ENCODE results near the gene FAM185A.
"Not testable (repeated sequence)": the region's sequence is repeated elsewhere in the genome, so short reads cannot be mapped to it uniquely, and the experiment has no call there.

The FAM185A gene

DNA sequence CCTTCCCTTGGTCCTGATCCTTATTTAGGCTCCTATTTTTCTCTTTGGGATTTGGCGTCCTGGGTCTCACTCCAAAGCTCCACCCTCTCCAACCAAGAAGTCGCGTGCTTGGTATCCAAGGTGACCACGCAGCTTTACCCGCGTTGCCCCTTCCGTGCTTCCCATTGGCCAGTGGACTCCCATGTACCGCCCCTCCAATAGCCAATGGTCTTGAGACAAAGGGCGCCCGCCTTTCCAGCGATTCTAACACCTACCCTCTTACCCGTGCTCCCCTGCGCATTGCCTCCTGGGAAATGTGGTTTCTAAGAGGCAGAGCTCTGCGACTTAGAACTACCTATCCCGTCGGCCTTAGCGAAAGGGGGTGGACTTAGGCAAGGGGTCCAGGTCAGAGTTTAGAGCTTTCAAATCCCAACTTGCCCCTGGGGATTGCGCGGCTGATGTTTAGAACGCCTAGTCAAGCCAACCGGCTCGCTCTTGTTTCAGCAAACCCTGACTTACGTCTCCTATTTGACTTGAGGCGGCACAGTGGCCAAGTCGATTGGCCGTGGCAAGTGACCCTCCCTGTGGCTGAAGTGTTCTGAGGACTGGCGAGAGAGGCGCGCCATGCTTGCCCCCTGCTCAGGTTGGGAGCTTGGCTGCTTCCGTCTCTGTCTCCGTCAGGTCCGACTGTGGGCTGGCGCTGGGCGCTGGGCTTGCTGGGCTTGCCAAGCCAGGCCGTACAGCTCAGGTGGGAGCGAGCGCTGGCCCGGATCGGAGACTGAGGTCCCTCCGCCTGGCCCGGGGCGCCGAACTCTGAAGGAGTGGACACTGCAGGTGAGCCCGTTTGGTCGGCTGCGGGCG lies at the start of gene FAM185A:
FAM185A (plus strand) TSS at position 395 of the 840 bp plus-strand sequence; CDS start at position 604, 209 bp downstream.
- peak; percentile 99 for DNase-seq (ENCODE audit: low read depth, low spot score)

DNA sequence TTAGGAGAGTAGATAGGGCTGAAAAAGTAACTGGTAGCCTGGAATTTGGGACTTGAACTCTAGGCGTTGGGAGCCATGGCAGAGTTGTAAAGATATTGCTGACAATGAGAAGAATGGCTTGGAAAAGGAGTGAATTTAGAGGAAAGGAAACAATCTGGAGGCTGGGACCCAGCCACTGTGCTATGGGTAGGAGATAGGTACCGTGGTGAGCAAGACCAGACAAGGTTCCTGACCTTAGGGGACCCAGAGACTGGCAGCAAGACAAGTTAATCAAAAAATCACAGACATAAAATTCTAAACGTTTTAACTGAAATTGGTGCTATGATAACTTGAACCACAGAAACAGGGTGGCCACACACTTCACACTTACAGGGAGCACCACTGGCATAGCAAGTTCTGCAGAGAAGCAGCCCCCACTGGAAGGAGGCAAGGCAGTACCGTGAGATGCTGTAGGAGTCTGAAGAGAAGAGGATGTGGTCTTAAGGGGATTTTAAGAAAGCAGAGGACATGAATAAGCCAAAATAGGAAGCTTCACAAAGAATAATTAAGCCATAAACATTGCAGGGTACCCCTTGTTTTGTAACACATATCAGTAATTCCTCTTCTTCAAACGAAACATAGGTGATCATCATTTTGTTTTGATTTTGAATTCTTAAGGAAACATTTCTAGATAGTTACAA lies 35.6 kb upstream of the FAM185A start:
- DNase-seq (ENCODE audit: low read depth, low spot score), result peak; percentile 7

DNA sequence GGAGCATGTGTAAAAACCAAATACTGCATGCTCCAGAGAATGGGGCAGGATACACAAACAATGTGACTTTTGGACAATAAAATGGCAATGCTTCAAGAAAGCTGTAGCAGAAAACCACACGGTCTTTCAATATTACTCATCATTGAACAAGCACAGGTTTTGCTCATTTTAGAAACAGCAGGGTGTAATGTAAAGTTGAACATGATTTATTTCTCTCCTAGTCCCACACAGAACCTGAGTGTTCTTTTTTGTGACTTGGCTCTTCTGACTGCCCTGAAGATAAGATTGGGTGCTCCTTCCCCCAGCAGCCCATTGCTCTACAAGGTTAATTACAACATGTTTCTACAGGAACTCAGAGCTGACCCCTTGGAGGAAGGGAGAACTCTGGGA lies 35.1 kb upstream of the FAM185A start:
- not testable (repeated sequence) for DNase-seq (ENCODE audit: low read depth, low spot score)

DNA sequence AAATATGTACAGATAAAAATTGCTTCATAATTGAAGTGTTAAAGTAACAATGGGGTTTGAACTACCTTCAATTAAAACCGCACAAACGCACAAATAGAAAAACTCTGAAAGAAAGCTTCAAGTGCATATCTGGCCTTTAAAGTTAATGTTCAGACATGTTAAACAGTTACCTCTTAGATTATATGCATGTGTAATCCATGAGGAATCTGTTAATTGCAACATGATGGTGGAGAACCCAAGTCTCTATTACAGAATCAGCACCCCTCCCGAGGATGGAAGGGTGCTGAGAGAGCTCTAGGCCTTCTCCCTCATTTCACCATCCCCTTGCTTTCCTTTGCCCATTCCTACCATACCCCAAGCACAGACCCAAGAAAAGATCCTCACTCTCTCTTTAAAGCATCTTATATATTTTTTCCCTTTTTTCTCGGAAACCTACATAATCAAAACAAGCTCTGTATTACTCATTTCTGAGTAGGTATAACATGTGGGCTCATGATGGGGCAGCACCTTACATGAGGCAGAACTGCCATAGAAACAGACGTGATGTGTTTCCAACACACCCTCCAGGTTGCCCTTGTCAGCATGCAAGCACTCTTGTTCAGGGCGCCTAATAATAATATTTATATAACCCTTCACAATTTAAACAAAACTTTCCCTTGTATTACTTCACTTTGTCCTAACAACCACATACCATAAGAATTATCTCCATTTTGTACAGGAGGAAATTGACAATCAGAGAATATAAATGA lies 33.9 kb upstream of the FAM185A start:
- DNase-seq (ENCODE audit: low read depth, low spot score), result not testable (repeated sequence)

DNA sequence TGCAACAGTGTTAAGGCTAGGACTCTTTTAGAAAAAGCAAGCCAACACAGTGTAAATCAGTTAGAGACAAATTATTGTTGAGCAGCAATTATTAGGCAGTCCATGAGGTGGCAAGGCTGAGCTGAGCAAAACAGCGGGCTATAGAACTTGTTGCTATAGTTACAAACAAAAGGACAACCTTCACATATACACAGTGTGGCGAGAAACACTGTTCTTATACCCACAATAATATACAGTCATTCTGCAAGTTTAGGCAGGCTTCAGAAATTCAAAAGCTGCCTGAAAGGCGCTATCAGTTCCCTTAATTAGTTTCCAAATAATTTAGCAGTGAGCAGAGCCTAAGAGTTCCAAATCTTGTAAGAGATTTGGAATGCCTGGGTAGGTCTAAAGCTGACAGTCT lies 33.1 kb upstream of the FAM185A start:
- DNase-seq (ENCODE audit: low read depth, low spot score), result peak; percentile 5

DNA sequence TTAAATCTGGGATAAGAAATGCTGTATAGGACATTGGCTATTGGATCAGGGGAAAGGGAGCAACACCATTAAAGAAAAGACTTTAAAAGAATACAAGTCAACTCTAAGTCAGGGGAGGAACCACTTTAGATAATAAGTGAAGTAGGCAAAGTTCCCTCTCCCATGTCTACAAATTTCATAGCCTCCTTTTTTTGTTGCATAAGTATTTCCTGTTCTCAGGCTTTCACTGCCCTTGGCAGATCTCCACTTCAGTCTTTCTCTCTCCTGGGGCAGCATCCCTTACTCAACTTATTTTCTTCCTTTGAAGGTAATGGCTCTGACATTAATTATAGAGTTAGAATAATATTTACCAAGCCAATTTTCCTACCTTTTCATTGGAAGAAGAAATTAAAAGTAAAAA lies 30.3 kb upstream of the FAM185A start:
- DNase-seq (ENCODE audit: low read depth, low spot score), result not testable (repeated sequence)

DNA sequence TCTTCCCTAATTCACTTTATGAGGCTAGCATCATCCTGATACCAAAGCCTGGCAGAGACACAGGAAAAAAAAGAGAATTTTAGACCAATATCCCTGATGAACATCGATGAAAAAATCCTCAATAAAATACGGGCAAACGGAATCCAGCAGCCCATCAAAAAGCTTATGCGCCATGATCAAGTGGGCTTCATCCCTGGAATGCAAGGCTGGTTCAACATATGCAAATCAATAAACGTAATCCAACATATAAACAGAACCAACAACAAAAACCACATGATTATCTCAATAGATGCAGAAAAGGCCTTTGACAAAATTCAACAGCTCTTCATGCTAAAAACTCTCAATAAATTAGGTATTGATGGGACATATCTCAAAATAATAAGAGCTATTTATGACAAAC lies 22.6 kb upstream of the FAM185A start:
- DNase-seq (ENCODE audit: low read depth, low spot score), result not testable (repeated sequence)

DNA sequence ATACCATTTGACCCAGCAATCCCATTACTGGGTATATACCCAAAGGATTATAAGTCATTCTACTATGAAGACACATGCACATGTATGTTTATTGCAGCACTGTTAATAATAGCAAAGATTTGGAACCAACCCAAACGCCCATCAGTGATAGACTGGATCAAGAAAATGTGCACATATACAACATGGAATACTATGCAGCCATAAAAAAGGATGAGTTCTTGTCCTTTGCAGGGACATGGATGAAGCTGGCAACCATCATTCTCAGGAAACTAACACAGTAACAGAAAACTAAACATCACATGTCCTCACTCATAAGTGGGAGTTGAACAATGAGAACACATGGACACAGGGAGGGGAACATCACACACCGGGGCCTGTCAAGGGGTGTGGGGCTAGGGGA lies 19.1 kb upstream of the FAM185A start:
- DNase-seq (ENCODE audit: low read depth, low spot score), result not testable (repeated sequence)

DNA sequence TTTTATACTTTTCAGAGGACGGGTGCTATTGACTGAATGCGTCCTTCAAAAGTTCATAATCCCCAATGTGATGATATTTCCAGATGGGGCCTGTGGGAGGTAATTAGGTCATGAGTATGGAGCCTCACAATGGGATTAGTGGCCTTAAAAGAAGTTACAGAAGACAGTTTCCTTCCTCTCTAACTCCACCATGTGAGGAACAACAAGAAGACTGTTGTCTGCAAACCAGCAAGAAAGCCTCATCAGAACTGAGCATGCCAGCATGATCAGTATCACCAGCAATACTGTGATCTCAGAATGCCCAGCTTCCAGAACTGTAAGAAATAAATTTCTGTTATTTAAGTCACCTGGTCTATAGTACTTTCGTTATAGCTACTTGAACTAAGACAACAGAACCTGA lies 18.4 kb upstream of the FAM185A start:
- not testable (repeated sequence) for DNase-seq (ENCODE audit: low read depth, low spot score)

DNA sequence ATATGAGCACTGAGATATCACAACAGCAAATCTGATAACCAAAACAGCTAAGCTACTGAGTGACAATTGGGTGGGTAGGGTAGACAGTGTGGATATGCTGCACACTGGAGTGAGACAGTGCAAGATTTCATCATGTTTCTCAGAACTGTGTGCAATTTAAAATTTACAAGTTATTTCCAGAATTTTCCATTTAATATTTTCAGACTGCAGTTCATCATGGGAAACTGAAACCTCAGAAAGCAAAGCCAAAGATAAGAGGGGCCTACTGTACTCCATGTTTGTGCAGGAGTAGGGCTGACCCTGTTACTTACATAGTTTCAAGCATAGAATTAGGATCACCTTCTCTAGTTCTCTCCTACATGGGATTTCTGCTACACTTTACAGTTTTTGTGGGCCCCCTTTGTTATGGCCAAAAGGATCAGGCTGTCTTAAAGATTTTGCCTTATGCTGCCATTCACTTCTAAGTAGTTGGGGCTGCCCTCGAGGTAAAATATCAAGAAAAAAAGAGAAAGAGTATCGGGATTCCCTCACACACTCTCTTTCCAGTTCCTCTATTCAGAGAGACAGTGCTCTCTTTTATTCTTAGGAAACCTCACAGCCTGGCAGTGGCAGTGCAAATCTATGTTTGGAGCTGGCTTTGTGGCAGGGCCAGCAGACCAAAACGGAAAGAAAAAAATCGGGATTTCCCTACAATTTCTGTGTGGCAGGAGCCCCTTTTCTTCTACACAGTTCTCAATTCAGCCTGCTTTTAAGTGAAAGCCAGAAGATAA lies 6.6 kb upstream of the FAM185A start:
- not testable (repeated sequence) for DNase-seq (ENCODE audit: low read depth, low spot score)

DNA sequence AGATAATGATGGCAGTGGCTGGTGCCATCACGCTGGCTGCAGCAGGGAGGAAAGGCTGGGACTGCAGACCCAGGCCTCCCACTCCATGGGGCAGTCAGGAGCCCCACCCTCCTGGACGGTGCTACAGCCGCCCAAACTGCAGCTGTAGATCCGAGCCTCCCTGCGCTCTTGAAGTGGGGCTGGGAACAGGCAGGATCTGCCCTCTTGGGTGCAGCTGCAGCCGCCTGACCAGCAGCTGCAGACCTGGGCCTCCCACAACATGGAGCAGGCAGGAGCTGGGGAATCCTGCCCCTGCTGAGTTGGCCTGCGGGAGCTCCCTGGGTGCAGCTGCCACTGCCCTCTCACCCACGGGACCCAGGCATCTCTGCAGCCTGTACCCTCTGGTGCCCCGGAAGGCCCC lies 4.9 kb upstream of the FAM185A start:
- DNase-seq (ENCODE audit: low read depth, low spot score), result not testable (repeated sequence)

DNA sequence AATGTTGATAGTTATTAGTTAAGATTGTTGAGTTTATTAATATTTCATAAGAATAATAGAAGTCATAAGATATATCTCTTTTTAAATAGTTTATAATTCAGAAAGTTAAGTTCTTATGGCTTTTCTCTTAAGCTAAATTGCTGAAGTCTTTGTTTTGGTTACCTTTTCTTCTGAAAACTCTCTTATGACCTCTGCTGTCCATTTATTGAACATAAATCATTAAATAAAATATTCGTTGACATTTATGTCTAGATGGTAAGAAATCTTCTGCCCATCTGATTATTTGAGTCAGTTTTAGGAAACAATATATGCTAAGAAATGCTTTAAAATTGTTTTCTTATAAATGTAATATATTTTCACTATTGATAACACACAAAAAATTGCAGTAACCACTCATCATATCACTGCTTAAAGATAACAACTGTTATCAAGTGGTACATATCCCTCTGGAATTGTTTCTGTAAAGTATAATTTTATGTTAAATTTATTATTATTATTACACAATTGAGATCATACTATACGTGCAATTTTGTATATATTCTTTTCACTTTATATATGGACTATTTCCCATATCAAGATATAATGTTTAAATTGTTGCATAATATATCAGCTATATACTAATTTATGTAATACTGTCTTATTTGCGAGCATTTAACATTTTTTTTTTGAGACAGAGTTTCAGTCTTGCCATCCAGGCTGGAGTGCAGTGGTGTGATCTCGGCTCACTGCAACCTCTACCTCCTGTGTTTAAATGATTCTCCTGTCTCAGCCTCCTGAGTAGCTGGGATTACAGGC lies 3.1 kb upstream of the FAM185A start:
- not testable (repeated sequence) for DNase-seq (ENCODE audit: low read depth, low spot score)

DNA sequence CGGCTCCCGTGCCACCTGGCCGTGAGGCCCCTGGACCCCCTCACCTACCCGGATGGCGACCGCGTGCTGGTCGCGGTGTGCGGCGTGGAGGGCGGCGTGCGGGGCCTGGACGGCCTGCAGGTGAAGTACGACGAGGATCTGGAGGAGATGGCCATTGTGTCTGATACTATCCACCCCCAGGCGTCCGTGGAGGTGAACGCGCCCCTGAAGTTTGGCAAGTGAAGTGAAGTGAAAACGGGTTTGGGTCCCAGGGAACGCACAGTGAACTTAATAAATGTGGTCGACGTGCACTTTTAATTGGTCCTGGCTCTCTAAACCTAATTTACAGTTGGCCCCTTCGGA lies 617 bp downstream of the FAM185A start:
- DNase-seq (ENCODE audit: low read depth, low spot score), result not testable (repeated sequence)

DNA sequence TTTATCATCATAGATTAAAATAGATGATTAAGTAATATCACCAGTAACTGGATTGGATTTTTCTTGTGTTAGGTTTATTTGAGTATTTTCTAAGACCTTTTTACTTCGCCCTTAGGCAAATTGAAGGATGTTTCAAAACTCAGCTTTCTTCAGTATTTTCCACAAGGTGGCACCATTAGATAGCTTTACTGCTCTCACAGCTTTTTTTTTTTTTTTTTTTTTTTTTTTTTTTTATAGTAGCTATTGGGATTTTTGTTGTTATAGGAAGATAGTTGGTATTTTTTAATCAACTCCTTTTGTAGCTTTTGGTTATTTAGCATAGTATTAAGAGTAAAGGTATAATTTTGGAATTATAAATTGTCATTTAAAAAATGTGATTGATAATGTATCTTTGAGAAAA lies 9.4 kb downstream of the FAM185A start:
- not testable (repeated sequence) for DNase-seq (ENCODE audit: low read depth, low spot score)

DNA sequence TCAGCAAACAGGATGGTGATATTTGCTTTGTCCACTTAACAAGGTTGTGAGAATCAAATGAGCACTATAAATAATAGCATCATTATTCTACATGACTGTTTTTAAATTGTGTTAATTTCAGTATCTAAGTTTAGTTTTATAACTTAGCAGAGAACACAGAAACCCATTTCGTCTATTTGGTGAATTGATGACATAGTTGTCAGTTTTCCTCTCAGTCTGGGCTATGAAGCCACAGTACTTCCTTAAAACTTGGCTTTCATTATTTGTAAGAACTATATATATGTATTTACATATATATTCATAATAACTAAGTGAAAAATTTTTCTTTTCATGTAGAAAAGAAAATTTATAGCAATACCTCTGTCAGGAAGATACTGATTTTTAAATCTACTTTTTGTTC lies 11.1 kb downstream of the FAM185A start:
- DNase-seq (ENCODE audit: low read depth, low spot score), result not testable (repeated sequence)

DNA sequence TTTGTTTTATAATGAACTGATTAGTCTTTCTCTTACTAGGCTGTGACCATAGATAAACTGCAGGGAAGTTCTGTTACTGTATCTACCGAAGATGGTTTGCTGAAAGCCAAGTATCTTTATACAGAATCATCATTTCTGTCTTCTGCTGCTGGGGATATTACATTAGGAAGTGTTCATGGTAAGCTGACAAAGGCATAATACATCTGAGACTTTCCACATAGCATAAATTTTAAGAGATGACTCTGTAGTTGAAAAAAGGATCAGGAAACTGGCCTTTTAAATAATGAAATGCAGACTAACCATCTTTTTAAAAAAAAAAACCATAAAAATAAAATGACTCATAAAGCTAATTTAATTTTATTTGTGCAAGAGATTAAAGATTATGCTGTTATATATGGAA lies 12.4 kb downstream of the FAM185A start:
- DNase-seq (ENCODE audit: low read depth, low spot score), result not testable (repeated sequence)

DNA sequence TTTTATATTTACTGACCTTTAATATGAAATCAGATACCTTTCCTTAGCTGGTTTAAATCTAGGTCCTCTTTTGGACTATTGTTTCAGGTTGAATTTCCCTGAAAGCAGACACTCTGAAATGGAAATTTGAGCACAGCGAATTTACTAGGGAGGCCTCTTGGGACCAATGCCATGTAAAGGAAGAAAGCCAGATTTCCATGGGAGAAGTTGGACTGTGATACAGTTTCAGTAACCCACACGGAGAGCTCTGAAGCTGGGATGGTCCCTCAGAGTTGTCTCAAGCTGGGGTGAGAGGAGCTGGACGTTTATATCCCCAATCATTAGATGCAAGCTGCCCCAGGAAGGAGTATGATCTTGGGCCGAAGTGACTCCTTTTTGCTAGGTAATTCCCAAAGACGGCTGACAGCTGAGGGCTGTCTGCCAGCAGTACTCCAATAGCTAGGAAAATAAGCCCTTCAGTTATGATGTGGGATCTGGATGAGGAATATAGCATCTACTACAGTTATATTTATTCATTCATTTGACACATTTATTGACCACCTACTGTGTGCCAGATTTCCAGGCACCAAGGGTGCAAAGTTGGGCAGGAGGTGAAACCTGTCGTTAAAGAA lies 14.6 kb downstream of the FAM185A start:
- DNase-seq (ENCODE audit: low read depth, low spot score), result peak; percentile 11

DNA sequence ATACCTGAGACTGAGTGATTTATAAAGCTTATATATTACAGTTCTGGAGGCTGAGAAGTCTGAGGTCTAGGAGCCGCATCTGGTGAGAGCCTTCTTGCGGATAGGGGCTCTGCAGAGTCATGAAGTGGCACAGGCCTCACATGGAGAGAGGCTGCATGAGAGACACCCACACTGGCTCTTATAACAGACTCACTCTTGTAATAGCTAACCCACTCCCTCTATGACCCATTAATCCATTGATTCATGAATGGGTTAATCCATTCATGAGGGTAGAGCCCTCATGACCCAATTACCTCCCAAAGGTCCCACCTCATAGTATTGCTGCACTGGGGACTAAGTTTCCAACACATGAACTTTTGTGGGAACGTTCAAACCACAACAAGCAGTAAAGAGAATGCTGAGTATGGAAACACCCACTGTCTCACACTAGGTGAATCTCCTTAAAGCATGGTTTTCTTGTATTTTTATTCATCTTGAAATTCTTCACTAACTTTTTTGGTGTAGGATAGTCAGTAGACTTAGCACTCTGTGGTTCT lies 20.9 kb downstream of the FAM185A start:
- DNase-seq (ENCODE audit: low read depth, low spot score), result peak; percentile 7

DNA sequence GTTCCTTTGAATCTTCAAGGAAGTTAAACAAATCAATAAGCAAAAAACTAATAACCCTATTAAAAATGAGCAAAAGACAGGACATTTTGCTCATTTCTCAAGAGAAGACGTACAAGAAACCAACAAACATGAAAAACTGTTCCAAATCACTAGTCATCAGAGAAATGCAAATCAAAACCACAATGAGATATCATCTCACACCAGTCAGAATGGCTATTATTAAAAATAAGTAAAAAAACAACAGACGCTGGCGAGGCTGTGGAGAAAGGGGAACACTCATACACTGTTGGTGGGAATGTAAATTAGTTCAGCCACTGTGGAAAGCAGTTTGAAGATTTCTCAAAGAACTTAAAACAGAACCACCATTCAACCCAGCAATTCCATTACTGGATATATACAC lies 21.7 kb downstream of the FAM185A start:
- peak; percentile 31 for DNase-seq (ENCODE audit: low read depth, low spot score)

DNA sequence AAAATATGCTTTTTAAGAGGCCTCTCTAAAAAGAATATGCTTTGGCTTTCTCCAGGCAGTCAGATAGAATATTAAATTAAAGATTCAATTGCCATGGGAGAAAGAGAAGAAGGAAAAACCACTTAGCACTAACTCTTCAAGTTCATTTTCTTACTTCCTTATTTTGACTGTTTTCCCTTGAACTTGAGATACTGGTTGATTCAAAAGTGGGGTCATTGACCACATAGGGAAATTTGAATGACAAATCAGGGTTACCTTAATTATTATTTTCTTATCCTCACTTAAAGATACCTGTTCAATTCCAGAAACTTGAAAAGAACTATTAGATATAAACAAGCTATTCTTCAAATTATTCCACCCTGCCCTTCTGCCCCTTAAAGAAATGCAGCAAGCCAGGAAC lies 27.4 kb downstream of the FAM185A start:
- not testable (repeated sequence) for DNase-seq (ENCODE audit: low read depth, low spot score)
